GM21786 (cell line): ENCODE results near the gene GARRE1.

Experiments
- ATAC-seq: cut with Tn5 transposase; IDR thresholded peaks from one replicate; pipeline ENCODE4 v1.9.1; 2021; ENCODE audit not compliant: unreplicated experiment

GARRE1 gene

DNA sequence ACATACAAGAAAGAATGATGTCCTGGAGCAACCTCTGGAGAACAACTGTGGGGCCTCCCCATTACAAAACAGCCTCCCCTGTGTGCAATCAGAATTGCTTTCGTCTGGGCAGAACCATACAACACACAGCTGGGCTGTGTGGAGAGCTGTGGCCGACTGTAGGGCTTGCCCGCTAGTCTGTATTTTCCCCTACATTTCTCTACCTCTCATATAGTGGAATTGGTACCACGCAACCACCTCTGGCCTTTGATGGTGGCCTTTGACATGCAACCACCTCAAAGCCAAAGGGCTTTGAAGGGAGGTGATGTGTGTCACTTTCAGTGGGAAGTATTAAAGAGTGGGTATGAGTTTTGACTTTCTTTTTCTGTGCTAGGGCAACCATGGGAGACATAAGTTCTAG is 34.0 kb downstream of the GARRE1 start:
- no peak for ATAC-seq

DNA sequence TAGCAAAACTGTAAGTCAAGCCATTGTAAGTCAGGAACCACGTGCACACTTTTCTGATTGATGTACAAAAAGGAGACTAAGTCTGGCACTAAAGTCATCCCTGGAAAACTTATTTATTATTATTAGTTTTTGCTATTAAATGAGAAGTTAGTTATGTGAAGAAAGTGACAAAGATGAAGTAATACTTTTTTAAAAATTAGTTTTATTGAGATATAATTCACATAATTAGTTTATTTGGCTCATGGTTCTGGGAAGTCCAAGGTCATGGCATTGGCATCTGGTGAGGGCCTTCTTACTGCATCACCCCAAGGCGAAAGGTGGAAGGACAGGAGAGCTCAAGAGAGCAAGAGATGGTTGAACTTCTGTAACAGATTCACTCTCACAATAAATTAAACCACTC is 36.9 kb downstream of the GARRE1 start:
- ATAC-seq = no peak

DNA sequence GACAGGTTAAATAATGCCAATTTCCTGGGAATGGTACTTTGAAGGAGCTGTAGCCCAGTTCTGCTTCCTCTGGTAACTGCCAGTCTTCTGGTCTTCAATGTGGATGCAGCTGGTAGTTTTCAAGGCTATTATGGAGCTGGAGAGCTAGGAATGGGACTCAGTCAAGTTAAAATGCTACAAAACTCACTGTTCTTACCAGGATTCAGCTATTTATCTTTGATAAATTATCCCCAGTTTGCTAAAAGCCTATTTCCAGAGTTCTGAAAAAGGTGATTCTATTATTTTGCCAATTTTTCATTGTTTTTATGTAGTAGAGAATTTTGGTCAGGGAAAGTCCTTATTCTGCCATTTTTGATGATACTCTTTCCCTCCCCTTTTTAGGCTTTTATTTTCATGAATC is 40.7 kb downstream of the GARRE1 start:
- no peak for ATAC-seq

DNA sequence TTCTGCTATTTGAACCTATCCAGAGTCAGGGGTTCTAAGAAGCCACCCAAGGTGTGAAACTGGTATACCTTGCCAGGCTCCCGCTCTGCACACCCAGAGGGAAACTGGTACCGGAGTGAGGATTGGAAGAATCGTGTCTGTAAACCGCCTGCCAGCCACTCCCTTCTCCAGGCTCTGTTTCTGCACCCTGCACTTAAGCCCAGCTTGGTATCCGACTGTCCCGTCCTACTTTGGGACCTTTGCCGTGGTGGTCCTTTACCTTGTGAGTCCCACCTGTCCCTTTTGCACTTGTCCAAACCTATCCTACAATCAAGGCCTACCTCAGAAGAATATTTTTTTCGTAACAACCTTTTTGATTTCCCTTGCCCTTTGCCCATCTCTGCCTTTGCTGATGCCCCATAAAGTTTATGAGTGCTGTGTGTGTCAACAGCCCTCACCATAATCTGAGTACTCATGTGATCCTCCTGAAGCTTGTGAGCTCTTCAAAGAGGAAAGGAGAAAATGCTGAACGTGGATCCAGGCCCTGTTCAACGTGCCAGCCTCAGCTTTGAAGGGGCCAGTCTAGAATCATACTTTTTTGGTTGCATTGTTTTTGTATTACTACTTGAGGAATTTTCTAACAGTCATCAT is 44.7 kb downstream of the GARRE1 start:
- ATAC-seq = no peak

DNA sequence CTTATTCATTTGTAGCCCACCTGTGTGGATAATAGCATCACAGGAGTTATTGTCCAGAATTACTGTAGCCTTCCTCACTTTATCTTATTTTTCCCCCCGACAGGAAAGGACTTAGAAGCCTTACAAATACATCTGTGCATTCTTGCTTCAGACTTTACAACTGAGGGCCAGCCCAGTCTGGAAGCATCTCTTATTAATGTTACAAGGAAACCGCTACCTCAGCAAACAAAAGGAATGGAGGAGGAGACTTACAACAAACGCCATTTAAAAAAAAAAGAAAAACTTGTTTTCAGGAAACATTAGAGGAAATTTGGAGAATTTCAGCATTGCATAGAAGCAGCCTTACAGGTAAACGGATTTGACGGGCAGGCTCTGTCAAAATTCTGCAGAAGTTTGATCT is 45.2 kb downstream of the GARRE1 start:
- ATAC-seq = no peak

DNA sequence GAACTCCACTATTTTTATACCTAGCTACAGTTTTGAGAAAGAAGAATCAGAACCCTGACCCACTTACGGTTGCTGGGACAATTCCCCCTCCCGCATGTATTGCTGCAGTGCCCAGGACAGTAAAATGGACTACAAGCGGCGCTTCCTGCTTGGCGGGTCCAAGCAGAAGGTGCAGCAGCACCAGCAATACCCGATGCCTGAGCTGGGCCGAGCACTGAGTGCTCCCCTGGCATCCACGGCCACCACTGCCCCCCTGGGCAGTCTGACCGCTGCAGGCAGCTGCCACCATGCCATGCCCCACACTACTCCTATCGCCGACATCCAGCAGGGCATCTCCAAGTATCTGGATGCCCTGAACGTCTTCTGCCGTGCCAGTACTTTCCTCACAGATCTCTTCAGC is 46.0 kb downstream of the GARRE1 start:
- ATAC-seq = no peak

DNA sequence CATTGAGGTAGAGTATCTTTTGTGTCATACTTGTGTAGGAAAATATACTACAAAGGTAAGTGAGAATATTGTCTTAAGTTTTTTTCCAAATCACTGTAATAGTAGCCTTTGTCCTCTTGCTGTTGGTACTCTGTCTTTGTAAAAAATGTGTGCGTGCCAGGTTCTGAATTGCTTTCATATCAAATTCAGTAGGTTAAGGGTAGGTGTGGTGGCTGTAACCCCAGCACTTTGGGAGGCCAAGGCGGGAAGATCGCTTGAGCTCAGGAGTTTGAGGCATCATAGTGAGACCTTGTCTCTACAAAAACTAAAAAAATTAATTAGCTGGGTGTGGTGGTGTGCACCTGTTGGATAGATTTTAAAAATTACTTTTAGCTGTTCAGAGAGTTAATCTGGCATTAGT is 46.6 kb downstream of the GARRE1 start:
- no peak for ATAC-seq
